ENCODE measurements around the gene PODNL1. TPM values are rescaled to one million over a fixed set of nuclear protein-coding genes. Genes with fewer than 3 reads are reported as not detected.

Gene PODNL1
- total and polyA plus RNA-seq, 2 of the 8 experiments (the other 6 are each of a cell fraction or from before 2014, with no cell fraction given): 1.0 to 1.5 TPM

- no peak overlapping the region for H3K9ac ChIP-seq (replicated peaks in 1 of 4; ENCODE audit: extremely low read depth in 1 of 4, low read depth in 3 of 4, low read length in 3 of 4)
- whole genome bisulfite sequencing, 2 experiments (ENCODE audit: extremely low coverage in 1 of 2, insufficient coverage in 1 of 2, insufficient read length in 1 of 2, insufficient replicate concordance in 2 of 2, low coverage in 1 of 2, low lambda C conversion rate in 2 of 2, missing lambda C conversion rate in 1 of 2): 92% methylated on average over 10 of the region's 11 CpGs; no CpG with 5 or more reads in 1 of the 2 experiments
- no peaks in the 10 kb centered on the region for H3K79me1 ChIP-seq (ENCODE audit: low read depth, low read length)
- H4K91ac ChIP-seq (replicated peaks; ENCODE audit: insufficient read length, low read length): no peak overlapping the region
- FAIRE-seq (no peak), DNase-seq (ENCODE audit: low read depth in 1 of 2, low spot score in 2 of 2) (no peak)
- no peak overlapping the region for H2BK12ac ChIP-seq (ENCODE audit: low read depth, low read length)
- no peak overlapping the region for H2AK5ac ChIP-seq (ENCODE audit: low read depth, low read length)
- no peak overlapping the region for H3K14ac ChIP-seq (ENCODE audit: insufficient read length)
- no peak overlapping the region for H4K5ac ChIP-seq (ENCODE audit: insufficient read length, low read depth, low read length)
- no peak overlapping the region for H3K4me2 ChIP-seq (ENCODE audit: insufficient read depth in 1 of 2, low read depth in 2 of 2, low read length in 2 of 2)
- ChIA-PET POLR2A (ENCODE audit: partially characterized antibody) (interaction anchor here (0.7 to 2.4 kb wide), 8 partner anchors 9 to 42 kb away, joined by 3 to 21 read pairs (median 6); partner anchors contain the start of genes DCAF15 and PODNL1), CTCF (ENCODE audit: partially characterized antibody) (interaction anchor here (0.6 to 1.3 kb wide), 5 partner anchors 14 to 123 kb away, joined by 3 read pairs; partner anchors contain the start of gene BRME1)
- no peaks in the 10 kb centered on the region for H3K79me2 ChIP-seq (ENCODE audit: control insufficient read depth in 1 of 2, insufficient read depth in 2 of 2, low read length in 2 of 2)
- no peak overlapping the region for H3K23ac ChIP-seq (ENCODE audit: insufficient read length)
- no peak overlapping the region for H2BK5ac ChIP-seq (ENCODE audit: low read depth, low read length)
- H4K20me1 ChIP-seq (replicated peaks in 1 of 2; ENCODE audit: control insufficient read depth in 1 of 2, insufficient read depth in 2 of 2, low read length in 2 of 2): peaks cover 0 to 3% of the 10 kb centered on the region in 2 experiments
- no peak overlapping the region for H2BK20ac ChIP-seq (ENCODE audit: low read length)
- no peak overlapping the region for H2BK120ac ChIP-seq (replicated peaks; ENCODE audit: low read depth, low read length)
- peaks cover 9 to 10% of the 10 kb centered on the region in 2 experiments for H3K9me3 ChIP-seq (ENCODE audit: insufficient read depth in 2 of 2, low read depth in 1 of 2, low read length in 1 of 2)
- no peak overlapping the region for H3K56ac ChIP-seq (replicated peaks; ENCODE audit: insufficient read length, low read depth, low read length)
- no peak overlapping the region for H2BK15ac ChIP-seq (ENCODE audit: low read length)
- H4K8ac ChIP-seq (ENCODE audit: extremely low read depth, insufficient read depth, low read length): no peak overlapping the region
- no peak overlapping the region for H3K18ac ChIP-seq (ENCODE audit: extremely low read depth, low read length)
- no peak overlapping the region for H2AFZ ChIP-seq (ENCODE audit: low read length)
- no peak overlapping the region for H3K27ac ChIP-seq (ENCODE audit: low read depth, low read length)
- H3K4me1 ChIP-seq (replicated peaks in 1 of 4; ENCODE audit: control insufficient read depth in 3 of 4, insufficient read depth in 4 of 4, low read length in 3 of 4): no peaks in the 10 kb centered on the region
- peaks cover 7 to 45% (median 36%) of the 10 kb centered on the region in 4 experiments for H3K36me3 ChIP-seq (ENCODE audit: control insufficient read depth in 2 of 4, insufficient read depth in 4 of 4, low read length in 3 of 4)
- no peaks in the 10 kb centered on the region for H3K23me2 ChIP-seq (ENCODE audit: low read depth, low read length)
- no peaks in the 10 kb centered on the region for H3K27me3 ChIP-seq (replicated peaks in 1 of 4; ENCODE audit: control insufficient read depth in 3 of 4, extremely low read depth in 1 of 4, insufficient read depth in 3 of 4, low read length in 3 of 4)
- H3K4me3 ChIP-seq (ENCODE audit: extremely low read depth in 1 of 4, insufficient read depth in 2 of 4, low read depth in 3 of 4, low read length in 4 of 4): no peak overlapping the region
- no peak overlapping the region for H3K4ac ChIP-seq (replicated peaks; ENCODE audit: insufficient read length, low read depth, low read length)
- TF ChIP-seq TBP (IDR thresholded peaks at IDR 0.05; ENCODE audit: low read depth, low read length) (no peak), BCL11A (IDR thresholded peaks at IDR 0.05; ENCODE audit: low read depth in 2 of 2, low read length in 2 of 2) (no peak), MAX (IDR thresholded peaks at IDR 0.05) (no peak), PHF8 (conservative IDR thresholded peaks at IDR 0.05; ENCODE audit: low read depth, low read length) (no peak), POLR2AphosphoS5 (IDR thresholded peaks at IDR 0.05; ENCODE audit: low read depth, low read length) (no peak), MAFK (IDR thresholded peaks at IDR 0.05; ENCODE audit: low read depth, low read length) (no peak), EGR1 (IDR thresholded peaks at IDR 0.05; ENCODE audit: borderline replicate concordance, low read depth, low read length) (no peak), TAF1 (IDR thresholded peaks at IDR 0.05; ENCODE audit: low read depth, low read length) (no peak), SIN3A (conservative IDR thresholded peaks at IDR 0.05 in 1 of 2, IDR thresholded peaks at IDR 0.05 in 1 of 2; ENCODE audit: low read depth in 1 of 2, low read length in 2 of 2) (no peak), CREB1 (IDR thresholded peaks at IDR 0.05) (no peak), TEAD4 (IDR thresholded peaks at IDR 0.05; ENCODE audit: low read depth, low read length) (no peak)
Measured at GRCh38 chr19:13920524-13920923, 17.7 kb downstream of the PODNL1 start.

Measured in H1 (cell line).